ENCODE data around the gene STING1.
"Not testable (repeated sequence)": the region's sequence is repeated elsewhere in the genome, so short reads cannot be mapped to it uniquely, and the experiment has no call there.

The STING1 gene

GRCh38 chr5:139503036-139503817 lies 20.7 kb upstream of the STING1 start:
- not testable (repeated sequence) for DNase-seq (ENCODE audit: low read depth)

GRCh38 chr5:139501381-139501780 lies 18.8 kb upstream of the STING1 start:
- no peak for DNase-seq (ENCODE audit: low read depth)

GRCh38 chr5:139495638-139496435 lies 13.3 kb upstream of the STING1 start:
- no peak for DNase-seq (ENCODE audit: low read depth)

GRCh38 chr5:139494832-139495231 lies 12.3 kb upstream of the STING1 start:
- DNase-seq (ENCODE audit: low read depth): no peak

DNA sequence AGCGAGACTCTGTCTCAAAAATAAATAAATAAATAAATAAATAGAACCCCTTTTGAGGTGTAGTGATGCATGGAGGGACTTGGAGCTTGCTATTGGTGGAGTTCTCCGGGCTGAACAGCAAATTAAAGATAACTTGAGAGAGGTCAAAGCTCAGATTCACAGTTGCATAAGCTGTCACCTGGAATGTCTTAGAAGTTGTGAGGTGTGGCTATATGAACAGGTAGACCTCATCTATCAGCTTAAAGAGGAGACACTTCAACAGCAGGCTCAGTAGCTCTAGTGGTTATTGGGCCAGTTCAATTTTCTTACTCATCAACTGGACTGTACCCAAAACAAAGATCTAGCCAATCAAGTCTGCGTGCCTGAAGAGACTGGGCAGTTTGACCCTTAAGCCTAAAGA lies 11.7 kb upstream of the STING1 start:
- DNase-seq (ENCODE audit: low read depth): no peak

DNA sequence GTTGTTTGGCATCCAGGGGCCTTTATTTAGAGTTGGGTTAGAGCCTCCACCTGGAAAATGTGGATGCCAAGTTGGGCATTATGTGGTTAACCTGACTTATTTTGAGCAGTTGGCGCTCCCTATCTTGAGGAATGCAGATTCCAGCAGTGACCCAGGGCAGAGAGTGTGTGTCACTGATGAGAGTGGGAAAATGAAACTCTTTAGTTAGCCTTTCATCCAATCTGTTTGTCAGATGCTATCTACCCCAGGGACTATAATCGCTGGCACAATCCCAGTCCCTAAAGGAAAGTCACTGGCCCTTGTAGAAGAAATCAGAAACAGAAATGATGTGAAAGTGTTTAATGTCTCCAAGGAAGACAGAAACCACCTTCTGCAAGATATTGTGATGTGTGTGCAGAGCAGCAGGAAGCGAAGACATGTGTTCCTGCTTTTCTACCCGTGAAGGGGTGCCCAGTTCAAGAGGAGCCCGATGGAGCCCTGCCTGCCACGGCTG lies 10.2 kb upstream of the STING1 start:
- no peak for DNase-seq (ENCODE audit: low read depth)

DNA sequence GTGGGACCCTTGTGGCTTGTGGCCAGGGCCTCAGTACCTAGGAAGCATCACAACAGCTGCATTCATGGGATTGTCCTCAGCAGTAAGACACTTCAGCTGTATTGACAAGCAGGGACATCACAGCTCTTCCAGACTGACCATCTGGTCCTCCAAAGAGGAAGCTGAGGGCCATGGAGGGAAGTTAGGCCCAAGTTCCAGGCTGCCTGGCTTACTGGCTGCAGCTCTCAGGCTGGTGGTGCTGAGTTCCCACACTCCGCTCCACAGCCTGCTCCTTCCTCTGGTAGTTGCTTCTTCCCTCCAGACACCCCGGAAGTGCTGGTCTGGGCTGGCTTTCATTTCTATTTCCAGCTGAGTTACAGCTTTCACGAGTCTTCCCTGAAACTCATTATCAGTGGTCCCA lies 5.7 kb upstream of the STING1 start:
- DNase-seq (ENCODE audit: low read depth): no peak

GRCh38 chr5:139486201-139486600 lies 3.6 kb upstream of the STING1 start:
- no peak for DNase-seq (ENCODE audit: low read depth)

DNA sequence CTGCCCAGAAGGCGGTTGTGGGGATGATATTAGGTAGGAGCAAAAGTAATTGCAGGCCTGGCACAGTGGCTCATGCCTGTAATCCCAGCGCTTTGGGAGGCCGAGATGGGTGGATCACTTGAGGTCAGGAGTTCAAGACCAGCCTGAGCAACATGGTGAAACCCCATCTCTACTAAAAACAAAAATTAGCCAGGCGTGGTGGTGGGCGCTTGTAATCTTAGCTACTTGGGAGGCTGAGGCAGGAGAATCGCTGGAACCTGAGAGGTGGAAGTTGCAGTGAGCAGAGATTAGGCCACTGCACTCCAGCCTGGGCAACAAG lies 291 bp upstream of the STING1 start:
- DNase-seq (ENCODE audit: low read depth): not testable (repeated sequence)

DNA sequence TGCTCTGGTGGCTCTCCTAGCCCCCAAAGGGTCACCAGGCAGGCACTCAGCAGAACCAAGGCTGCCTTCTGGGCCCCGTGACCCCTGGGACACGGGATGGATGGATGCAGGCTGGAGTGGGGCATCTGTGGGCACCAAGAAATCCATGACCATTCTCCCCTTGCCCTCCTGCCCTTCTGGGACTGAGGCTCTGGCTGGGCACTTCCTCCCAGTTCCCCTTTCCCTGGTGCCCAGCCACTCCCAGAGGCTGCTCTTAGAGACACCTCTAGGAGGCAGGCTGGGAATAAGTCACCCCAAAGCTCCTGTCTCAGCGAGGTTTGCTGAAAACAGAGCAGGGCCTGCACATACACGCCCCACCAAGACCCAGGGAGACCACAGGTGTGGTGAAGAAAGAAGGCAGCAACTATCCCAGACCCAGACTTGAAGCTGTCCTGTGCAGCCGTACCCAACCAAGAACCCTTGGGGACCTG lies 943 bp downstream of the STING1 start:
- DNase-seq (ENCODE audit: low read depth): no peak

DNA sequence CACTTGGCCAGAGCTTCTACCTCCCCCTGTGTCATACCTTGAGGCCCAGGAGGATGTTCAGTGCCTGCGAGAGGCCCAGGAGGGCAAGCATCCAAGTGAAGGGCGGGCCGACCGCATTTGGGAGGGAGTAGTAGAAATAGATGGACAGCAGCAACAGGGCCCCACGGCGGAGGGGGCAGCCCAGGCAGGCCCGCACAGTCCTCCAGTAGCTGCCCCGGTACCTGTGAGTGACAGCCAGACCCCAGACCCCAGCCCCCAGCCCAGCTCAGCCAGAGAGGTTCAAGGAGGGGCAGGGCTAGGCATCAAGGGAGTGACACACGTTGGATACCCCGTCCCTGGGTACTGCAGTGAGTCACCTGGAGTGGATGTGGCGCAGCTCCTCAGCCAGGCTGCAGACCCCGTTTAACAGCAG lies 1.4 kb downstream of the STING1 start:
- DNase-seq (ENCODE audit: low read depth): no peak

DNA sequence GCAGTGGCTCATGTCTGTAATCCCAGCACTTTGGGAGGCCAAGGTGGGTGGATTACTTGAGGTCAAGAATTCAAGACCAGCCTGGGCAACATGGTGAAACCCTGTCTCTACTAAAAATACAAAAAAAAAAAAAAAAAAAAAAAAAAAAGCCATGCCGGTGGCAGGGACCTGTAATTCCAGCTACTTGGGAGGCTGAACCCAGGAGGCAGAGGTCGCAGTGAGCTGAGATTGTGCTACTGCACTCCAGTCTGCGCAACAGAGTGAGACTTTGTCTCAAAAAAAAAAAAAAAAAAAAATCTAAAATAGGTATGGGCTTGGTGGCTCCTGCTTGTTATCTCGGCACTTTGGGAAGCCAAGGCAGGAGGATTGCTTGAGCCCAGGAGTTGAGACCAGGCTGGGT lies 2.8 kb downstream of the STING1 start:
- DNase-seq (ENCODE audit: low read depth): not testable (repeated sequence)

GRCh38 chr5:139478657-139479423 lies 3.7 kb downstream of the STING1 start:
- not testable (repeated sequence) for DNase-seq (ENCODE audit: low read depth)

DNA sequence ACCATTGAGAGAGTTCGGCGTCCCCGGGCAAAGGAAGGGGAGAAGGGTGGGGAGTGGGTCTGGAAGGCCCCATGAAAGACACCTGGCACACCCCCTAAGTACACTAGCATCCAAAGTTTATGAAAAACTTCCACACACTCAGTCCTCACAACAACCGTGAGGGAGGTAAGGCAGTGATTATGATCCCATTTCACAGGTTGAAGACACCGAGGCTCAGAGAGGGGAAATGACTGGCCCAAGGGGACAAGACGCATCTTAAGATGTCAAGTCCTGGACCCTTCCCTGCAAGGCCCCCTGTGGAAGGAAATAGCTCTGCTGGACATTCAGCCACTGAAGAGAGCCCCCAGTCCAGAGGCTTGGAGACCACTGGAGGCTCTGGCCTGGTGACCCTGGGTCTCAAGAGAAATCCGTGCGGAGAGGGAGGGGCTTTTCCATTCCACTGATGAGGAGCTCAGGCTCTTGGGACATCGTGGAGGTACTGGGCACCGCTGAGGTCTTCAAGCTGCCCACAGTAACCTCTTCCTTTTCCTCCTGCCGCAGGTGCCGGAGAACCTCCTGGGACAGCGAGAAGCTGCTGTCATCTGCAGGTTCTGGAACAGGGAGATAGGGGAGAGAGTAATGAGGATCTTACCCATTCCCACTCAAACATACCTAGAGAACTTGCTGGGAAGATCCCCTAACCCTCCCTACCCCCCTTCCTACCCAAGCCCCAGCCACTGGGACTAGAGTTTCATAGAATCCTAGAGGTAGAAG lies 6.5 kb downstream of the STING1 start:
- no peak for DNase-seq (ENCODE audit: low read depth)

DNA sequence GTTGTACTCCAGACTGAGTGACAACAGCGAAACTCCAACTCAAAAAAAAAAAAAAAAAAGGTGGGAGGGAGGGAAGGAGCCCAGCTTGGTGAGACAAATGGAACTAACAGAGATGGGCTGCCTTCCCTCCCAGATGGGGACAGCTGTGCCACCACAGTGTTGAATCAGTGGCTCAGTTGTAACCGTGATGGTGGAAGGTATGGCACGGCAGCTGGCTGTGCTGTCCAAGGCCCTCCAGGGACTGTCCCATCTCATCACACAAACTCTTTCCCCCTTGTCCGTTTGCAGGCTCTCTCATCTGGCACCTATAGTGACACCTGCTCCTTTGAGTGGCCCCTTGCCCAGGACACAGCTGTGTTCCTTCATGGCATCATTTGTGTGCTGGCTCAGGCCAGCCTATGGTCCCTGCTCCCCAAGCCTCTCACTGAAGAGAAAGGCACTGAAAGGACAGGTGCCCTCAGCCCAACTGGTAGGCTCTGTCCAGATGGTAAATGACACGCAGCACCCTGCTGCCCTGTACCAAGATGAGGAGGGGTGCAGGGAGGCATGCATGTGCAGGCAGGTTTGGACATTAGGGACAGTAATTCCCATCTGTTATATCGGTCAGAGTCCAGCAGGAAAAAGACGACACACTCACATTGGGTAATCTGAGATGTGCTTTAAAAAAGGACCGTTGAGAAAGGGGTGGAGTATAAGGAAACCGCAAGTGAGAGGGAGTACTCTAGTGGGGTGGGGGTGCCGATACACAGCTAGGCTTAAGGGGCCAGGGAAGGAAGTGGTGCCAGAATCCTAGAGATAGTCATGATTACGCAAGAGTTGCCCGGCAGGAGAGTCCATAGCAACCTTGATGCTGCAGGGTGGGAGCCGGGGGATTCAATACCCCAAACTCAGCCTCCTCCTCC lies 7.4 kb downstream of the STING1 start:
- no peak for DNase-seq (ENCODE audit: low read depth)

DNA sequence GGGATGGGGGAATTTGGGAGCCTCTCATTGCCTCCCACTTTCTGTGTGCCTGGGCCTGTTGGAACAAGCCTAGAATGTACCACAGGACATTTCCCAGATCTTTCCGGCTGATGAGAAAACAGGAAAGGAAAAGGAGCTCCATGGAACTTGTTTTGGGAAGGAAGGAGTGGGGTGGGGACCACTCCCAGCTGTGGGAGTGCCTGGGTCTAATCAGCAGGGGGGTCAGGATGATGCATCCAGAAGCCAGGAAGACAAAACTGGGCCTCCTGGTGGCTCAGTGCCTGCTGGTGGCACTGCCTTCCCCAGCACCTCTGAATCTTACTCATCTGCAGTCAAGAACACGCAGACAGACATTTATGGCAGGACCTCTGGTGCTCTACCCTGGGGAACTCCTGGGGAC lies 9.0 kb downstream of the STING1 start:
- no peak for DNase-seq (ENCODE audit: low read depth)

GRCh38 chr5:139473105-139473504 lies 9.5 kb downstream of the STING1 start:
- DNase-seq (ENCODE audit: low read depth): no peak

- no peak for DNase-seq (ENCODE audit: low read depth)
These were observed 10.1 kb downstream of the STING1 start for GRCh38 chr5:139472386-139473030.

DNA sequence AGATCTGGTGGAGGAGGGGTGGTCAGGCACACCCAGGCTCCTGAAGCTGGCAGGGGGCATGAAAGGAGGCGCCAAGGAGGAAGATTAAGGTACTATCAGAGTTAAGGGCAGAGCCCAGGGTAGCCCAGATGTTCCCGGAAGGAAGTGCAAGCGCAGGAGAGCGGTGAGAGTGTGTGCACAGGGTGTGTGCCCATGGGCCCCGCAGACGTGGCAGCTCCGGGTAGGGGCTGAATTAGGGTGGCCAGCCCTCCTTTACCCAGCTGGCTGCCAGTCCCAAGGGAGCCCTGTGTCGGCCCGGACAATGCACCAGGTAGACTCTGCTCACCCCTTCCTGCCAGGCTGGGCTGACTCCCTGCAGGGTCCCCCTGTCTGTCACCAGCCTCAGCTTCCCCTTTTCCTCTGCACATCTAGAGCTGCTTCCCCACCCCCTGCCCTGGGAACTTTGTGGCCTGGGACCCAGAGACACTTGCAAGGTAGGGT lies 11.7 kb downstream of the STING1 start, which contains the start of gene SMIM33:
Gene SMIM33 (plus strand): TSS at position 184 of the 480 bp plus-strand sequence. CDS start 118 bp downstream, at position 302.
- no peak for DNase-seq (ENCODE audit: low read depth)

DNA sequence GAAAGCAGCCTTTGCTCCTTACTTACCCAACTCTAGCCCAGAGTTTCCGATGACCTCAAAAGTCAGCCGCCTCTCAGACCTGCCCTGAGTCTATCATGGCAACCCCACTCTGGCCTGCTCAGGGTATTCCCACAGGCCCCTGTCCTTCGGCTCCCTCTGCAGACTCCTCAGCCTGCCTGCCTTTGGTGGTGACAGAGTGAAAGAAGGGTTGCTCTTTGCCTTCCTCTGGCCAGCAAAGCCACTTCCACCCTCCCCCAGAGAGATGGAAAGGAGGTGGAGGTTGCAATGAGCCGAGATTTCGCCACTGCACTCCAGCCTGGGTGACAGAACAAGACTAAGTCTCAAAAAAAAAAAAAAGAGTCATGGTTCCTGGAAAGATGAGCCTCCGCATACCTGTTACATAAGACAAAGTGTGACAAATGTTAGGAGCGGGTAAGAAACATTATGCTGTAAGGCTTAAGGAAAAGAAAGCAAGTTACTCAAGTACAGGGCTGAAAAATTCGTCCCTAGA lies 14.1 kb downstream of the STING1 start:
- no peak for DNase-seq (ENCODE audit: low read depth)

Measured in stimulated activated CD8-positive, alpha-beta memory T cell treated with anti-CD3 and anti-CD28 coated beads, Interleukin-15, amount 100 ng/mL, for 1 hour (primary cell).